Activated CD4-positive, alpha-beta T cell treated with anti-CD3 and anti-CD28 coated beads, Interleukin-2, amount 50 U/mL, for 48 hours (primary cell): ENCODE measurements around the gene CAPN11.
"Not testable (repeated sequence)": the region's sequence is repeated elsewhere in the genome, so short reads cannot be mapped to it uniquely, and the experiment has no call there.

Experiments
- DNase-seq, 2 experiments: peaks; one replicate each; pipeline ENCODE4 v3.0.0-alpha.2; 2020

The CAPN11 gene

DNA sequence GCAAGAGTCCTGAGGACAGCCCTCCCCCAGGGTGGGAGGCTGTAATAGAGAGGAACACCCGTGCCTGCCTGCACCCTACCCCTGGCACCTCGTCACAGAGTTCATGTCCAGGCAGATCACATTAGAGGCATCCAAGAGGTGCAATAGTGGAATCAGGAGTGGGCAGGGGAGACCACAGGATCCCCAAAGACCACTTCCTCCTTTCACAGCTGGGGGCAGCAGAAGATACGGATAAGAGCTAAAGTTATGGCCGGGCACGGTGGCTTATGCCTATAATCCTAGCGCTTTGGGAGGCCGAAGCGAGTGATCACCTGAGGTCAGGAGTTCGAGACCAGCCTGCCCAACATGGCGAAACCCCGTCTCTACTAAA lies 1.5 kb upstream of the CAPN11 start:
- DNase-seq, result no peak

DNA sequence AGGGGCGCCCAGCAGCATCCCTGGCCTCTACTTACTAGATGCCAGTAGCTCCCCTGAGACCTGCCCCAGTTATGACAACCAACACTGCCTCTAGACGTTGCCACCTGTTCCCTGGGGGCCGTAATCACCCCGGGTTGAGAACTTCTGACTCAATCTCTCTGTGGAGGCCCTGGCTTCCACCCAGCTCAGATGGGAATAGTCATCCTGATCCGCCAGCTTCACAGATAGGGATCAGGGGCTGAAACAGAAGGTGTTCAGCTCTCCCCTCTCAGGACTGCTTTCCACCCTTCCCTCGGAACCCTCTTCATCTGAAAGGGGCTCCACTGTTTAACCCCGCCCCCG lies 3.3 kb downstream of the CAPN11 start:
- DNase-seq, result no peak

DNA sequence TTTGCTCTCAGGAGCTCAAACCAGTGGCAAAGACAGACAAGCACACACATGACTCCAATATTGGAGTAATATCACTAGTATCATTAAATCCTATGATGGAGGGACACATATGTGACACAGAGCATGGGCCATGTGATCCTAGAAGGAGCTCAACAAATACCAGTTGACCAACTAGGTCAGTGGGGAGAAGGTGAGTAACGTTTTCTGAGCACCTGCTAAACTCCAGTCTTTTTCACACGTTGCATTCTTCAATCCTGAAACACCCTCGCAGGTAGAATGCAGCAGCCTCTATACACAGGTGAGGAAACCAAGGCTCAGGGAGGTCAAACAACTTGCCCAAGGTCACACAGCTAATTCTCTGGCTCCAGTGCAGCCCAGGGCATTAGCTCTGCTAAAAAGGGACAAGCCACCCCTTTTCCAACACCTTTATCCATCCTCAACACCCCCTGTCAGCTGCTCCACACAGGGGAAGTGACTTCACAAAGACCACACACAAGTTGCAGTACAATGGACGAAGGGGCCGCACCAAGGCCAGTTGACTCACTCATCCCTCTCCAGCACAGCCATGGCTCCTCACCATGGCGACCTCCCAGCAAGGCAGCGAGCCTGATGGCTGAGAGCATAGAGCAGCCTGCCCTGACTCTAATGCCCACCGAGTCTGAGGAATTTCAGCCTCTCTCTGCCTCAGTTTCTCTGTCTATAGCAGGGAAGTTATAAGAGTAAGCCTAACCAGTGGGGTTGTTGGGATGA lies 4.4 kb downstream of the CAPN11 start:
- DNase-seq, result no peak

DNA sequence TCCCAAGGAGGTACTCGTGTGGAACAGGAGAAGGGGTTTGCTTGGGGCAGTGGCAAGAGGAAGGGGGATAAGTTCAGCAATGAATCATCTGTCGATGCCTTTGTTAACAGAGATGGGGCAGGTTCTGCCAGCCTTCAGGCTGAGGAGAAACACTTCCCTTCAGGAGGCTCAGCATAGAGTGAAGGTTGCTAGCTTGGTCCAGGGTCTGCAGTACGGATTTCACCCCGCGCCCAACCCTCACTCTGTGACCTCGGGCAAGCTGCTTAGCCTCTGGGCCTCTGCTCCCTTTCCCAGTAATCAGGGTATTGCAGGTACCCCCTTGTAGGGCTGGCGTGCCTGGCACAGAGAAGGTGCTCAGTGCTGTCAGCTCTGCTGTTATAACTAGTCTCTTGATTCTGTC lies 7.5 kb downstream of the CAPN11 start:
- no peak for DNase-seq

DNA sequence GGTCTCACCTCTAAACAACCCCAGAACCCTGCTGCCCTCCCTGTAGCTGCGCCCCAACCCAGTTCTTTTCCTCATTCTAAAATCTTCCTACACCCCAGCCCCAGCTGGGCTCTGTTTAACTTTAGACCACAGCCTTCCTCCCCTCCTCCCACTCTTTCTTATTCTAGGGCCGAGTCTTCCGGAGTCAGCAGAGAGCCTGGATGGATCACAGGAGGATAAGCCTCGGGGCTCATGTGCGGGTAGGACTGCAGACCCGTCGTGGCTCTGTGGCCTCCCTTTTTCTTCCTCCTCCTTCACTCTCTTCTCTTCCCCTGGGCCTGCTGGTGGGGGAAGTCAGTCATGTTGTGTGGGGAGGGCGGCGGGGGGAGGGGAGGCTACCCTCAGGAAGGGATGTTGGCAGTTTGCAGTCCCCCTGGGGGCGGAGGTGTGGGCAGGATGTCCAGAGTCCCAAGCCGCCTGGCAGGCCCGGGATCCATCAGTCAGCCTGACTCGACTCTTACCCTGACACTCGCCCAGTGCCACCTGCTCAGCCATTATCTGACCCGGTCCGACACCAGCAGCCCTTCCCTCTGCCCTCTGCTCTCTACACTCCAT lies 8.1 kb downstream of the CAPN11 start:
- DNase-seq, result no peak

DNA sequence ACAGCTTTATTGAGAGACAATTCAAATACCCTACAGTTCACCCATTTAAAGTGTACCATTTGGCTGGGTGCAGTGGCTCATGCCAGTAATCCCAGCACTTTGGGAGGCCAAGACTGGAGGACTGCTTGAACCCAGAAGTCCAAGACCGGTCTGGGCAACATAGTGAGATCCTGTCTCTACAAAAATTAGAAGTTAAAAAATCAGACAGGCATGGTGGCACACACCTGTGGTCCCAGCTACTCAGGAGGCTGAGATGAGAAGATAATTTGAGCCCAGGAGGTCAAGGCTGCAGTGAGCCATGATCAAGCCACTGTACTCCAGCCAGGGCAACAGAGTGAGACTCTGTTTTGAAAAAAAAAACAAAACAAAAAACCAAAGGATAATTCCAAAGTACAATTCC lies 8.9 kb downstream of the CAPN11 start:
- DNase-seq, result no peak

DNA sequence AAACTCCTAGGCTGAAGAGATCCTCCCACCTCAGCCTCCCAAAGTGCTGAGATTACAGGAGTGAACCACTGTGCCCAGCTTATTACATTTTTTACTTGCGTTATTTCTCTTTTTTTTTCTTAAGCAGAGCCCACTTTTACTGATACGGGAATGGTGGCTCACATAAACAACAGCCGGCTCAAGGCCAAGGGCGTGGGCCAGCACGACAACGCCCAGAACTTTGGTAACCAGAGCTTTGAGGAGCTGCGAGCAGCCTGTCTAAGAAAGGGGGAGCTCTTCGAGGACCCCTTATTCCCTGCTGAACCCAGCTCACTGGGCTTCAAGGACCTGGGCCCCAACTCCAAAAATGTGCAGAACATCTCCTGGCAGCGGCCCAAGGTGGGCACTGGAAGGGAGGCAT lies 10.5 kb downstream of the CAPN11 start:
- no peak for DNase-seq

DNA sequence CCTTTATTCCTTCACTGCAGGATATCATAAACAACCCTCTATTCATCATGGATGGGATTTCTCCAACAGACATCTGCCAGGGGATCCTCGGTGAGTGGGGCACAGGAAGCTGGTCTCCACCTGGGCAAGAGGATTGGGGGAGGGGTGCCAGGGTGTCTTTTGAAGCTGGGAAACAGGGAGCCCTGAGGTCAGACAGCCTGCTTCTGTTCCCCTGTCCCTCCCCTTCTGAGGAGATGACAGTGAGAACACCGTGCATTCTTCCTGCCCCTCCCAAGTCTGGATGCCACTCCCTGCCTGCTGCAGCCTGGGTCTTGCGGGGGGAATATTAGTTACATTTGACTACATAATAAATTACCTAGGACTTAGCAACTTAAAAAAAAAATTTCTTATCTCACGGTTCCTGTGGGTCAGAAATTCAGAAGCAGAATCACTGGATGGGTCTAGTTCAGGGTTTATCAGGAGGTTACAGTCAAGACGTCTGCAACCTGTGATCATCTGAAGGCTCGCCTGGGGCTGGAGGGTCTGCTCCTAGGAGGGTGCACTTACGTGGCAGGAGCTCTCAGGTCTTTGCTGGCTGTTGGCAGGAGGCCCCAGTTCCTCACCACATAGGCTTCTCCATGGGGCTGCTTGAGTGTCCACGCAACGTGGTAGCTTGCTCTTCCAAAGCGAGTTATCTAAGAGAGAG lies 11.4 kb downstream of the CAPN11 start:
- no peak for DNase-seq

DNA sequence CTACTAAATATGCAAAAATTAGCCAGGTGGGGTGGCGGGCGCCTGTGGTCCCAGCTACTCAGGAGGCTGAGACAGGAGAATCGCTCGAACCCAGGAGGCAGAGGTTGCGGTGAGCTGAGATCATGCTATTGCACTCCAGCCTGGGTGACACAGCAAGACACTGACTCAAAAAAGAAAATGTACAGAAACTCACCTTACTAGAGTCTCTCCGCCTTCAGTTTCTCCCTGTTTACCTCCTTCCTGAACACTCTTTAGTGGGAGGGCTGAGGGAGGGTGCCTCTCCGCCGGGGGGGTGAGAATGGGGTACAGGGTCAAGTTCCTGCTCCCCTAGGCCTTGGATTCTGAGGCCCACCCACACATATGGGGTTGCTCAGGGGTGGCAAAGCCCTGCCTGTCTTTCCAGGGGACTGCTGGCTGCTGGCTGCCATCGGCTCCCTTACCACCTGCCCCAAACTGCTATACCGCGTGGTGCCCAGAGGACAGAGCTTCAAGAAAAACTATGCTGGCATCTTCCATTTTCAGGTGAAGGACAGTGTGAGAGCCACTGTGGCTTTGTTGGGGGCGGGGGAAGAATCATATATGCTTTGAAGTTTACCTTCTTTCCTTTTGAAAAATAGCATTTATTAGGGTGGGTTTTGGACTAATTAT lies 13.4 kb downstream of the CAPN11 start:
- DNase-seq, result peak; percentile 41 to 60

DNA sequence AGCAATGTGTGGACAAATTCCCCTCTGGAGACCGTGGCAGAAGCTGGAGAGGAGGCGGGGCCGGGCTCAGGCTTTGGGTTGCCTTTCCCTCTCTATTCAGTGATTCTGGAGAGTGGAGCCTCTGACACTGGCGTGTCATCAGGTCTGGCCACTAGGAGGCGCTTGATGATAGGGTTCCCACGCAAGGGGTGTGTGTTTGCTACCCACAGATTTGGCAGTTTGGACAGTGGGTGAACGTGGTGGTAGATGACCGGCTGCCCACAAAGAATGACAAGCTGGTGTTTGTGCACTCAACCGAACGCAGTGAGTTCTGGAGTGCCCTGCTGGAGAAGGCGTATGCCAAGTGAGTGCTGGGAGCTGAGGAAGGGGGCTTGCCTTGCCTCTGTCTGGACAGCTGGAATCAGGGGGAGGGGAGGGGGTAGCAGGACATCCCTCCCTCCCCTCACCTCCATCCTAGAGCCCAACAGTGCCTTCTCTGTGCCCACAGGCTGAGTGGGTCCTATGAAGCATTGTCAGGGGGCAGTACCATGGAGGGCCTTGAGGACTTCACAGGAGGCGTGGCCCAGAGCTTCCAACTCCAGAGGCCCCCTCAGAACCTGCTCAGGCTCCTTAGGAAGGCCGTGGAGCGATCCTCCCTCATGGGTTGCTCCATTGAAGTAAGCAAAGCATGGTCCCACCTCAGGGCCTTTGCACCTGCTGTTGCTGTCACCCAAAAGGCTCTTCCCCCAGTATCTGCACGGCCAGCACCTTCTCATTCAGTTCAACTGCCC lies 14.3 kb downstream of the CAPN11 start:
- peak; percentile 88 to 91 for DNase-seq

DNA sequence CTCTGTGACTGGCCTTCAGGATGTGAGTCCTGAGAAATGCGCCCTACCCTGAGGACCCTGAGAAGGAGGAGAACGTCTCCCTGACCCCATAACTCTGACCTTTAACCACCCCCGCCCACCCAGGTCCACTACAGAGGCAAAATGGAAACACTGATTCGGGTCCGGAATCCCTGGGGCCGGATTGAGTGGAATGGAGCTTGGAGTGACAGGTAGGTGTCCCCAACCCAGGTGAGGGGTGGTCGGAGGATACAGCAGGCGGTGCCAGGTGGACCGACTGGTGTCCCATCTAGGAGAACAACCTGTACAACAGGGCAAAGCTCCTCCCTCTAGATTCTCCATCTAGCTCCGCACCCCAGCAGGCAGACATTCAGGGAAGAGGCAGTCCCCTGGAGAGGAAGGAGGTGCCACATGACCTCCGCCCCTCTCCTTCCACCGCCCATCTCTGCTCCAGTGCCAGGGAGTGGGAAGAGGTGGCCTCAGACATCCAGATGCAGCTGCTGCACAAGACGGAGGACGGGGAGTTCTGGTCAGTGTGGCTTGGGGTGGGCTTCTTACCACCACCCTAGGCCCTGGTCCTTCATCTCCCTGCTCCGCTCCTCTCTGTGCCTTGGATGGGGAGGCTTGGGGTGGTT lies 17.6 kb downstream of the CAPN11 start:
- no peak for DNase-seq

DNA sequence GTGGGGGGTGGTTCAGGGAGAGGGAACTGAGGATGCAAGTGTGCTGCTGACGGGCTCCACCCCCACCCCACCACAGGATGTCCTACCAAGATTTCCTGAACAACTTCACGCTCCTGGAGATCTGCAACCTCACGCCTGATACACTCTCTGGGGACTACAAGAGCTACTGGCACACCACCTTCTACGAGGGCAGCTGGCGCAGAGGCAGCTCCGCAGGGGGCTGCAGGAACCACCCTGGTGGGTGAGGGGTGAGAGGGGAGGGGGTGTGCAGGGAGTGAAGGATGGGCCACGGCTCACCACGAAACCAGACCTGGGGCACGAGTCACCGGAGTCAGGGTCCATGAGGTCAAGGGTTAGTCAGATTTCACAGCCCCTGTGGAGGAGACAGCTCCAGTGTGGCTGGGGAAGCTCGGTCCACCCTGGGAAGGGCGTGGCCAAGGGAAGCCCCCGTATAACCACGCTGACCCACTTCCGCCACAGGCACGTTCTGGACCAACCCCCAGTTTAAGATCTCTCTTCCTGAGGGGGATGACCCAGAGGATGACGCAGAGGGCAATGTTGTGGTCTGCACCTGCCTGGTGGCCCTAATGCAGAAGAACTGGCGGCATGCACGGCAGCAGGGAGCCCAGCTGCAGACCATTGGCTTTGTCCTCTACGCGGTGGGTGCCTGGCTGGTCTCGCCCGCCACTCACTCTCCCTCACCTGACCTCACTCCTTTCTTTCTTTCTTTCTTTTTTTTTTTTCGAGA lies 18.3 kb downstream of the CAPN11 start:
- DNase-seq, result no peak

DNA sequence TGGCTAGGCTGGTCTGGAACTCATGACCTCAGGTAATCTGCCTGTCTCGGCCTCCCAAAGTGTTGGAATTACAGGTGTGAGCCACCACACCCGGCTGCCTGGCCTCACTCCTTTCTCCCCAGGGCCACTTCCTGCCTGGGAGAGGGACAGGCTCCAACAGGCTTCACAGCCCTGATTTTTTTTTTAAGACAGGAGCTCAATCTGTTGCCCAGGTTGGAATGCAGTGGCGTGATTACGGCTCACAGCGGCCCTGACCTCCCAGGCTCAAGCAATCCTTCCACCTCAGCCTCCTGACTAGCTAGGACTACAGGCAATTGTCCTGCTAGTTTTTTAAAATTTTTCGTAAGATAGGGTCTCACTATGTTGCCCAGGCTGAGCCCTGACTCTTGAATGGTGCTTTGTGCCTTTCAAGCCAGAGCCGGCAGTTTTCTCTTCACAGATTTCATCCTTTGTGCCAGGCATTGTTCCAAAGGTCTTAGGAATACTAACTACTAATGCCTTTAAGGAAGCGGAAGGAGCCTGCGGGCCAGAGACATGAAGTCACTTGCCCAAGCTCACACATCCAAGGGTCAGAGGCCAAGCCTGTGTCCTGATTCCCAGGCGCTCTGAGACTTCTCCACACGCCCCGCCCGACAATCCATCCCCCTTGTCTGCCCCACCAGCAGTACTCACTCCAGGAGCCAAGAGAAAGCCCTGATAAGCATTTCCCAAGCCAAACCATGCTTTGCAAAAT lies 19.2 kb downstream of the CAPN11 start:
- DNase-seq, result no peak

DNA sequence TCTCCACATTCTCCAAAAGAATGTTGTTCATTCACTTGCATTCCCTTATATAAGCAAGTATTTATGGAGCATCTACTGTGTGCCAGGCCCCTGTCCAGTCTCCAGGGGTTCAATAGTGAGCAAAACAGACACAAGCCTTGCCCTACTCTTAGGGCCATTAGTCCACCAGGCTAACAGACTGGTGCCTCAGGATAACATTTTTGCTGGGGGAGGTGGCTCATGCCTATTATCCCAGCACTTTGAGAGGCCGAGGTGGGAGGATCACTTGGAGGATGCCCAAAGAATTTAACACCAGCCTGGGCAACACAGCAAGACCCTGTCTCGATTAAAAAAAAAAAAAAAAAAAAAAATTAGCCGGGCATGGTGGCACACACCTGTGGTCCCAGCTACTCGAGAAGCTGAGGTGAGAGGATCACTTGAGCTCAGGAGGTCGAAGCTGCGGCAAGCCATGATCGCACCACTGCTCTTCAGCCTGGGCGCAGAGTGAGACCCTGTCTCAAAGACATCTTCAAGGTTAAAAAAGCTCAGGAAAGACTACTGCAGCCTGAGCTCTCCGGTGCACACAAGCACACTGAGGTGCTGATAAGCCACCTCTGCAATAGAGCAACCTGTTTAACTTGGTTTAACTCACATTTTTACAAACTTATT lies 19.9 kb downstream of the CAPN11 start:
- DNase-seq, result no peak

DNA sequence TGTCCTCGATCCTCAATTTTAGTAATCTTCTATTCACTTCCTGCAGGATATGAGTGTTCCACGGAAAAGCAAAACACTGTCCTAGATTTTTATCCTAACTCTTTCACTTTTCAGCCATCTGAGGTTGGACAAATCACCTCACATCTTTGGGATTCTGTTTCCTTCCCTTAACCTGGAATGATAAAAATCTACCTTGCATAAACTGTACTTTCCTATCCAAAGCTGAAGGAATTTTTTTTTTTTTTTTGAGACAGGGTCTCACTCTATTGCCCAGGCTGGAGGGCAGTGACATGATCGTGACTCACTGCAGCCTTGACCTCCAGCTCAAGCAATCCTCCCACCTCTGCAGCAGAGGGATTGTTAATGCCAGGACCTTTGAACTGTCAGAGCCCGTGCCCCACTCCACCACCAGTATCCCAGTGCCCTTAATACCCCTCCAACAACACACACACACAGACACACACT lies 20.5 kb downstream of the CAPN11 start:
- DNase-seq, result no peak

DNA sequence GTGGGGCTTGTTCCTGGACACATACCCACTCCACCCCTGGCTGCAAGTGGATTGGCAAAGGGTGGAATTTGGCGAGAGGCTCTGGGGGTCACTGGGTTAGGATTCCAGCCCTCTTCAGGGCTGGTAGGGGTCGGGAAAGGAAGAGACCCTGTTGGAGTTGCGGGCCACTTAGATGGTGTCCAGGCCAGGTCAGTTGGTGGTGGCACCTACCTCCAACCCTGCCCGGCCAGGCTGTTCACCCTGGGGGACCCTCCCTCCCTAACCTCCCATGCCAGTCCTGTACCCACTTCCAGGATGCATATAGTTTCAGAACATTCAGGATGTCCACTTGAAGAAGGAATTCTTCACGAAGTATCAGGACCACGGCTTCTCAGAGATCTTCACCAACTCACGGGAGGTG lies 21.0 kb downstream of the CAPN11 start:
- no peak for DNase-seq

DNA sequence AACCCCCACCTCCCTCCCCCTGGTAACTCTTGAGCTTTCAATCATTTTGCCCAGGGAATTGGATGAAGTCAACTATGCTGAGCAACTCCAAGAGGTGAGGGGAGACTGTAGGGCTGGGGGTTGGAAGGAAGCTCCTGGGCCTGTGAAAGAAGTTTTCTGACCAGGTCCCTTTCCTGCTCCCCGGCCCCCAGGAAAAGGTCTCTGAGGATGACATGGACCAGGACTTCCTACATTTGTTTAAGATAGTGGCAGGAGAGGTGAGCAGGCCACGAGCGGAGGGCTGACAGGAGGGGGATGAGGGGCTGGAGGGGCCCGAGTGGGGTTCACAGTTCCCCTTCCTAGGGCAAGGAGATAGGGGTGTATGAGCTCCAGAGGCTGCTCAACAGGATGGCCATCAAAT lies 21.8 kb downstream of the CAPN11 start:
- no peak for DNase-seq

DNA sequence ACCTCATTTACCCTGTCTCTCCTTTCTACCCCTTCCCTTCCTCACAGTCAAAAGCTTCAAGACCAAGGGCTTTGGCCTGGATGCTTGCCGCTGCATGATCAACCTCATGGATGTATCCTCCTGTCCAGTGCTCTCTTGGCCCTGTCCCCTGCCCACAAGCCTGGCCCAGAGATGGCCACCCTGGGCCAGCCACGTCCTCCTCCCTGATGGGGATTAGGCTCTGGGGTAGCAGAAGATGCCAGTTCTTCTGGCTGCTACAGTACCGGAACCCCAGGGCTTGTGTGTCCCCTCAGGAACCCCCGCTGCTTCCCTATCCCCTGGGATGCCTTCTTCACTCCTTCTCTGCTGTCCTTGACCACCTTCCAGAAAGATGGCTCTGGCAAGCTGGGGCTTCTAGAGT lies 22.3 kb downstream of the CAPN11 start:
- no peak for DNase-seq

DNA sequence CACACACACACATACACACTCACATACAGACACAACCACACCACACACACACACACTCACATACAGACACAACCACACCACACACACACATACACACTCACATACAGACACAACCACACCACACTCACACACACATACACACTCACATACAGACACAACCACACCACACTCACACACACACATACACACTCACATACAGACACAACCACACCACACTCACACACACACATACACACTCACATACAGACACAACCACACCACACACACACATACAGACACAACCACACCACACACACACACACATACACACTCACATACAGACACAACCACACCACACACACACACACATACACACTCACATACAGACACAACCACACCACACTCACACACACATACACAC lies 23.2 kb downstream of the CAPN11 start:
- DNase-seq, result not testable (repeated sequence)

DNA sequence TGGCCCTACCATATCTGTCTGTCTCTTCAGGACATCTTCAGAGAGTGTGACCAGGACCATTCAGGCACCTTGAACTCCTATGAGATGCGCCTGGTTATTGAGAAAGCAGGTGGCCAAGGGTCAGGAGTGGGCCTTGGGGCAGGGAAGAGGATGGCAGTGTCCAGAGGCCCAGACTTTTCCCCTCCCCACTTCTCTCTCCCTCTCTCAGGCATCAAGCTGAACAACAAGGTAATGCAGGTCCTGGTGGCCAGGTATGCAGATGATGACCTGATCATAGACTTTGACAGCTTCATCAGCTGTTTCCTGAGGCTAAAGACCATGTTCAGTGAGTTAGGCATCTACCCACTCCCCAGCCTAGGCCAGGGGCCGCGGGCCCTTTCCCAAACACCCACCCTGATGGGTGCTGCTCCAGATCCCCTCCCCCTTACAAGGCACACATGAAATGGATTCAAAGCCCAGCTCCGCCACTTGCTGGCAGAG lies 24.3 kb downstream of the CAPN11 start:
- DNase-seq, result no peak
